ENCODE results near the gene DLGAP4. TPM values are rescaled to one million over a fixed set of nuclear protein-coding genes. Genes with fewer than 3 reads are reported as not detected.

DLGAP4 gene
- total and polyA plus RNA-seq, 2 of the 8 experiments (the other 6 are each of a cell fraction or from before 2014, with no cell fraction given) = 41.2 to 57.2 TPM

DNA sequence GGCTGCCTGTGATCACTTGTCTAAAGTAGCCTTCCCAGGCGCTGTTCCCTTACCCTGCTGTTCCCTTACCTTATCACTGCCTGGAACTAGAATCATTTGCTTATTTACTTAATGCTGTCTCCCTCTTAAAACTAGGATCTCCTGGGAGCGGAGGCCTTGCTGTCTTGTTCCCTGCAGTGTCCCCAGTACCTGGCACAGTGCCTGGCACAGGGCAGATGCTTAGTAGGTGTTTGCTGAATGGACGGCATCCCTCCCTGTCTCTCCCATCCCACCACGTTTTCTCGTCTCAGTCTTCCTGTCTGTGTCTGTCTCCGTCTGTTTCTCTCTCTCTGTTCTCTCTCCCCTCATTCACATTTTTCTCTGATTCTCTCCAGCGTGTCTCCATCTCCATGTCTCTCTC is 135.3 kb downstream of the DLGAP4 start:
- H3K79me1 ChIP-seq (ENCODE audit: low read depth, low read length) = no peaks in the 10 kb centered on the region
- no peak overlapping the region for H3K4ac ChIP-seq (replicated peaks; ENCODE audit: insufficient read length, low read depth, low read length)
- no peak overlapping the region for H2AFZ ChIP-seq (ENCODE audit: low read length)
- POLR2A ChIA-PET (ENCODE audit: partially characterized antibody) = no interaction called here
- no peaks in the 10 kb centered on the region for H3K36me3 ChIP-seq (ENCODE audit: control insufficient read depth in 2 of 4, insufficient read depth in 4 of 4, low read length in 3 of 4)
- H3K4me3 ChIP-seq (ENCODE audit: extremely low read depth in 1 of 4, insufficient read depth in 2 of 4, low read depth in 3 of 4, low read length in 4 of 4) = no peak overlapping the region
- no peak overlapping the region for H3K9ac ChIP-seq (replicated peaks in 1 of 4; ENCODE audit: extremely low read depth in 1 of 4, low read depth in 3 of 4, low read length in 3 of 4)
- no peaks in the 10 kb centered on the region for H3K79me2 ChIP-seq (ENCODE audit: control insufficient read depth in 1 of 2, insufficient read depth in 2 of 2, low read length in 2 of 2)
- H3K4me1 ChIP-seq (replicated peaks in 1 of 4; ENCODE audit: control insufficient read depth in 3 of 4, insufficient read depth in 4 of 4, low read length in 3 of 4) = peaks cover 0 to 3% (median 0%) of the 10 kb centered on the region in 4 experiments; a peak in 2 of 7 replicates
- 82% methylated on average over 7 of the region's 7 CpGs; no CpG with 5 or more reads in 1 of the 2 experiments for WGBS, 2 experiments (ENCODE audit: extremely low coverage in 1 of 2, insufficient coverage in 1 of 2, insufficient read length in 1 of 2, insufficient replicate concordance in 2 of 2, low coverage in 1 of 2, low lambda C conversion rate in 2 of 2, missing lambda C conversion rate in 1 of 2)
- H4K8ac ChIP-seq (ENCODE audit: extremely low read depth, insufficient read depth, low read length) = no peak overlapping the region
- H3K14ac ChIP-seq (ENCODE audit: insufficient read length) = no peak overlapping the region
- no peak overlapping the region for H3K23ac ChIP-seq (ENCODE audit: insufficient read length)
- H3K27ac ChIP-seq (ENCODE audit: low read depth, low read length) = no peak overlapping the region
- FAIRE-seq (no peak), DNase-seq (ENCODE audit: low read depth in 1 of 2, low spot score in 2 of 2) (no peak)
- no peaks in the 10 kb centered on the region for H3K9me3 ChIP-seq (ENCODE audit: insufficient read depth in 2 of 2, low read depth in 1 of 2, low read length in 1 of 2)
- H2BK5ac ChIP-seq (ENCODE audit: low read depth, low read length) = no peak overlapping the region
- CTCF ChIA-PET (ENCODE audit: partially characterized antibody) = interaction anchor here (0.7 to 8.7 kb wide), 11 partner anchors 22 to 284 kb away, joined by 3 to 62 read pairs (median 7); no protein-coding TSS in a partner anchor
- H3K56ac ChIP-seq (replicated peaks; ENCODE audit: insufficient read length, low read depth, low read length) = no peak overlapping the region
- no peak overlapping the region for H2AK5ac ChIP-seq (ENCODE audit: low read depth, low read length)
- no peak overlapping the region for H4K91ac ChIP-seq (replicated peaks; ENCODE audit: insufficient read length, low read length)
- H3K4me2 ChIP-seq (ENCODE audit: insufficient read depth in 1 of 2, low read depth in 2 of 2, low read length in 2 of 2) = no peak overlapping the region
- H3K27me3 ChIP-seq (replicated peaks in 1 of 4; ENCODE audit: control insufficient read depth in 3 of 4, extremely low read depth in 1 of 4, insufficient read depth in 3 of 4, low read length in 3 of 4) = no peaks in the 10 kb centered on the region
- no peak overlapping the region for H3K18ac ChIP-seq (ENCODE audit: extremely low read depth, low read length)
- H2BK120ac ChIP-seq (replicated peaks; ENCODE audit: low read depth, low read length) = no peak overlapping the region
- TF ChIP-seq GABPA (IDR thresholded peaks at IDR 0.05; ENCODE audit: borderline replicate concordance, insufficient read depth, low read length) = no peak
- TF ChIP-seq TCF12 (IDR thresholded peaks at IDR 0.05; ENCODE audit: low read depth, low read length) = no peak
- no peak for TF ChIP-seq TAF7 (optimal IDR thresholded peaks at IDR 0.05; ENCODE audit: borderline replicate concordance, low read depth, low read length)
- TF ChIP-seq CTBP2 (IDR thresholded peaks at IDR 0.05; ENCODE audit: borderline replicate concordance, insufficient read depth, insufficient read length, low read length) = no peak
- no peak for TF ChIP-seq CREB1 (IDR thresholded peaks at IDR 0.05)
- no peak for TF ChIP-seq POU5F1 (IDR thresholded peaks at IDR 0.05; ENCODE audit: low read depth, low read length)
- TF ChIP-seq ZNF274 (IDR thresholded peaks at IDR 0.05; ENCODE audit: borderline replicate concordance, extremely low read depth, low read length) = no peak
- no peak for TF ChIP-seq FOSL1 (IDR thresholded peaks at IDR 0.05; ENCODE audit: insufficient read depth, low read depth, low read length)
- no peak for TF ChIP-seq SAP30 (IDR thresholded peaks at IDR 0.05; ENCODE audit: insufficient read depth, insufficient replicate concordance, low read length)
- no peaks in the 10 kb centered on the region for H3K23me2 ChIP-seq (ENCODE audit: low read depth, low read length)
- no peaks in the 10 kb centered on the region for H4K20me1 ChIP-seq (replicated peaks in 1 of 2; ENCODE audit: control insufficient read depth in 1 of 2, insufficient read depth in 2 of 2, low read length in 2 of 2)
- no peak overlapping the region for H4K5ac ChIP-seq (ENCODE audit: insufficient read length, low read depth, low read length)
- no peak overlapping the region for H2BK15ac ChIP-seq (ENCODE audit: low read length)
- no peak overlapping the region for H2BK20ac ChIP-seq (ENCODE audit: low read length)
- no peak overlapping the region for H2BK12ac ChIP-seq (ENCODE audit: low read depth, low read length)

Data from H1 (cell line).